Measurements from ENCODE around the gene TMEM185B.

Gene TMEM185B

GRCh38 chr2:120230515-120231471, 7.6 kb upstream of the TMEM185B start:
- no peak for DNase-seq

DNA sequence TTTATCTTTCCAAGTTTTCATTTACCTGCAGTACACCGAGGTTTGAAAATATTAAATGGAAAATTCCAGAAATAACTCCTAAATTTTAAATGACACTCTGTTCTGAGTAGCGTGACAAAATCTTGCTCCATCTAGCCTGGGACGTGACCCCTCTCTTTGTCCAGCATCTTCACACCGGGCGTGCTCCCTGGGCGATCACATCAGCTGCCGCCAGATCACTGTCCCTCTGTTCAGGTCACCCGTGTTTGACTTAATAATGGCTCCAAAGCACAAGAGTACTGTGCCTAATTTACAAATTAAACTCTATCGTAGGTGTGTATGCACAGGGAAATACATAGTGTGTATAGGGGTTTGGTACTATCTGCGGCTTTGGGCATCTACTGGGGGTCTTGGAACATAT, 6.1 kb upstream of the TMEM185B start:
- no peak for DNase-seq

- DNase-seq: no peak
These were observed 5.3 kb upstream of the TMEM185B start for GRCh38 chr2:120228503-120228902.

- no peak for DNase-seq
These were observed 4.2 kb upstream of the TMEM185B start for GRCh38 chr2:120227111-120227991.

DNA sequence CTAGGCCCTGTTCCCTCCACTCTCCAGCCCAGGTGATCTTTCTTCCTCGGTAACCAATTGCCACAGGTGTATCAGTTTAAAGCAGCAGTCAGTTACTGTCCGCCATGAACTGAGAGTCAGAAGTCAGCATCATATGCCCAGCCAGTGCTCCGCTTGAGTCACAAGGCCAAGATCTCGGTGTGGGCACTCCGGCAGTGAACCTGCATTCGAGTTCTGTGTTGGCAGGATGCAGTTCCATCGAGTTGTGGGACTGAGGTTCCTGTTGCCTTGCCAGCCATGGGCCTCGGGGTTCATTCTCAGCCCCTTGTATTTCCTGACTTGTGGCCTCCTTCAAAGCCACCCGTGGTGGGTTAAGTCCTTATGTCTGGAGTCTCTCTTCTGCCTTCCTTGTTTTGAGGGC, 3.1 kb upstream of the TMEM185B start:
- no peak for DNase-seq

DNA sequence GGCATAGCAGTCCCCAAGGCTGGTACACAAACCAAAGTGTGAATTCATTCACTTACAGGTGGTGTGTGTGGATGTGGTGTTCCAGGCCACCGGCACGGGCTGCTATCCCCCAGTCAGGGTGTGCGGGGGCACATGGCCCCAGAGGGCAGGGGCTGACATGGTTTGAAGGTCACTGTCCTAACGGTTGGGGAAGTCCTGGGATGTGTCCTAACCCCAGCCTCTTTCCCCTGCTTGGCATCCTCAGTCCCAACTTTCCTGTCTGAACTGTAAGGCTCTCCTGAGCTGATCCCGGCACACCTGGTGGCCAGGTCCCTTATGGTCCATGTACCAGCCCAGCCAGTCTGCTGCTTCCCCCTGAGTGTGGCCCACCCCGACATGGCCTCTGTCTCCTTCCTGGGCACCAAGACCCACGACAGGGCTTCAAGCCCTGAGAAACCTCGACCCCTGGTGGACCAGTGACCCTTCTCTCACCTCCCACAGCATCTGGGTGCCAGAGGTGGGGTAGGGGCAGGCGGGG, 2.4 kb upstream of the TMEM185B start:
- DNase-seq: no peak

DNA sequence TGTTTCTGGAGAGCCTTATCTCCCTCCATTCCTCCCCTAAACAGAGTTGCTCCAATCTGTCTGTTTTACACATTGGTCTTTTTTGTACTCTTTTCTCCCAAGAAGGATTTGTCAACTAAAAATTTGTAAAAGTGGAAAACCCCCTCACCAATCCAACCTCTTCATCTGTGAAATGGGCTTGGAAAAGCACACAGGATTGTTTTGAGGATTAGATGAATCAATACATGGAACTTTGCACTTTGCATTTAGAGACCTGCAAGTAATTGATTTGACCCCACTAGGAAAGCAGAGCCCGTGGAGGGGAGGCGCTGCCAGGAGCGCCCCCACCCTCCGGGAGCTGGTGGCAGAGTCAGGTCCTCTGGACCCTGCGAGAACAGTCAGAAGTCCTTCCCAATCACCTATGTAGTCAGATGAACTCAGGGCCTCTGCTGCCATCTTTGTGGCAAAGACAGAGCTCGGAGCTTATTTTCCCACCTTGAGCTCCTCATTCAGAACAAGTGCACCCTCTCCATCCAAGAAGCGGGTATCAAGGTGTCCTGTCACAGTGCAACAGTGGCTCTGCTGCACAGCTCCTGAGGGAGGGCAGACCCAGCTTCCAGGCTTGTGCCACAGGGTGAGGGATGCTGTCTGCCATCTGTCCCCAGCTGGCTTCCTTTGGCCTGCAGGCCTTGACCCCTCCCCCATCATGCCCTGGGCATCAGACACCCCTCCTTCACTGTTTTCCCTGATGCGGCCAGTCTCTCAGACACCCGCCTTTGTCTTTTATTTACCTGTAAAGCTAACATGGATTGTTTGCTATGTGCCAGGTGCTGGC, 1.7 kb upstream of the TMEM185B start:
- no peak for DNase-seq

GRCh38 chr2:120224256-120224655, 1.1 kb upstream of the TMEM185B start:
- no peak for DNase-seq

- DNase-seq: no peak
These were observed 790 bp downstream of the TMEM185B start for GRCh38 chr2:120222186-120223033.

DNA sequence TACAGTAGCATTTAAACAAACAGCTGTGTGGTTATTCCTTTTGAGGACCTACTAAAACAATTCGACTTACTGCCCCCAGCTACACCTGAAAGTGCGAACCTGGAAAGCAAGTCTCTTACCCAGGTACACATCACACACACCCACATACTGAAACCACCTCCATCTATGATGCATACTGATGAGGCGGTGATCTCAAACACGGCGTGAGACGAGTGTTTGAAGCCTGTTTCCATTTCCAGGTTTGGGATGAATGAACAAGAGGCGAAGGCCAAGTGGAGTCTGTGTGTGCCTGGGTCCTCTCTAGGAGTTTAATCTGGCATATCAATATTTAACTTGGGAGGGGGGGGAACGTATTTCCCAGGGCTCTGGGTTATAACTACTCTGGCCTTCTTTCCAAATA, 1.6 kb downstream of the TMEM185B start:
- DNase-seq: no peak

DNA sequence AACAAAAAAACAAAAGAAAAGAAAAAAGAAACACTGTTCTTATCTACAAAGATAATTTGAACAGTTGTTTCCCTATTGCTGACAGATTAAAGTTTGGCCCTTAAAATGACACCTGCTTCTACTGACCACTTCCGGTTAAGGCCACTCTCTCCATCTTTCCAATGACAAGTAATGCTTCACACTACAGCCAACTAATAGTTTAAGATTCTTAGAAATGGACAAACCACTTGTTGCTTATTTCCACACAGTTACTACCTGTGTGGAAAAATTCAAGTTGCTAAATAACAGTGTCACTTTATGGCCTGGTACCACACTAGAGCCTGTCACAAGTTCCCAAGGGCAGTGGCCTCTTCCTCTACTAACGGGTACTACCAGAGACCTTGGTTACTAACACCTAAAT, 2.4 kb downstream of the TMEM185B start:
- no peak for DNase-seq

GRCh38 chr2:120219766-120220165, 3.4 kb downstream of the TMEM185B start:
- DNase-seq: no peak

GRCh38 chr2:120219291-120219690, 3.9 kb downstream of the TMEM185B start:
- DNase-seq: no peak

- no peak for DNase-seq
These were observed 5.0 kb downstream of the TMEM185B start for GRCh38 chr2:120218181-120218580.

DNA sequence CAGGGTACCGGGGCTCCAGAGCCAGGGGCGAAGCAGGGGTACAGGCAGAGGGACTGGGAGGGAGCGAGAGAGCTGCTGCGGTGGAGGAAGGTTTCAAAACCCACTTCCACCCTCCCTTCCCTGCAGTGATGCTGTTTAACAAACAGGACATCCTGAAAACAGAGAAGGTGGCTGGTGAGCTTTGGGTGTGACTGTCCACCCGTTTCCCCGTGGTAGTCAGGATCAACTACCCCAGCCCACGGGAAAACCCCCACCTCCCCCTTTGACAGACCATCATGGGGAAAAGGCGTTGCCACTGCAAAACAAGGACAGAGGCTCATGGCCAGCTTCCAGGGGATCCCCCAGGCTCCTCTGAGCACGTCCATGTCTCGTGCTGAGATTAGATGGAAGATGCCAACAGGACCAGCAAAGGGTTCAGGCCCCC, 12.9 kb downstream of the TMEM185B start:
- DNase-seq: peak; percentile 36

DNA sequence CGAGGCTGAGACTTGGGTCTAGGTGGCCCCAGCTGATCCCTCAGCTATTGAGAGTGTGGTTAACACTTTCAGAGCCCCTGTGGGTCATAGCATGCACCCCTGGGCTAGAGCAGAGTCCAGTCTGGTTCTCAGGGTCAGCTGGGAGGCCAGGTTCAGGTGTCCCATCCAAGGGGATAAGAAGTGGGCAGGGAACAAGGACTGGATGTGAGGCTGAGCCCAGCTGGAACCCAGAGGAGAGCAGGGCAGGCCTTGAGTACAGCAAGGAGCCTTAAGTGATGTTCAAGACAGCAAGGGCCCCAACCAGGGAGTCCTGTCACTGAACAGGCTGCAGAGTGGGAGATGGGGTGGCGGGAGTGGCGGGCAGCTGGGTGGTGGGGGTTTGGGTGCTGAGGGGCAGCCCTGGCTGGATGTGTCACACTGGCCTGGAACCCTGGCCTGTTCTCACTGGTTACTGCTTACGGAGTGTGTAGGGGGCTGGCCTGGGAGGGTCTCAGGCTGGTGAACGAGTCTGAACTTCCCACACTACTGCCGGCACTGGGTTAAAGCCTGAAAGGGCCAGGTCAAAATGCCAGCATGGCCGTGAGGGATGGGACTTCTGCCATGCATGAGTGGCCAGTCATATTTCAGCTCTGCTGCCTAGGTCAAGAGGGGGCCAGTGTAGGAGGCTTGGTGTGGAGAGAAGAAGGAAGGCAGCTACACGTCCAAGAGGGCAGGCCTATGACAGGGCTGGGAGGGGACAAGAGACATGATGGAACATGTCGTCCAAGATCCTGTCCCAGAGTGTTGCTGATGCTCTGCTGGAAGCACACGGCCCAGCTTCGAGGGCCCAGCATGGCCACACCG, 13.6 kb downstream of the TMEM185B start:
- DNase-seq: no peak

DNA sequence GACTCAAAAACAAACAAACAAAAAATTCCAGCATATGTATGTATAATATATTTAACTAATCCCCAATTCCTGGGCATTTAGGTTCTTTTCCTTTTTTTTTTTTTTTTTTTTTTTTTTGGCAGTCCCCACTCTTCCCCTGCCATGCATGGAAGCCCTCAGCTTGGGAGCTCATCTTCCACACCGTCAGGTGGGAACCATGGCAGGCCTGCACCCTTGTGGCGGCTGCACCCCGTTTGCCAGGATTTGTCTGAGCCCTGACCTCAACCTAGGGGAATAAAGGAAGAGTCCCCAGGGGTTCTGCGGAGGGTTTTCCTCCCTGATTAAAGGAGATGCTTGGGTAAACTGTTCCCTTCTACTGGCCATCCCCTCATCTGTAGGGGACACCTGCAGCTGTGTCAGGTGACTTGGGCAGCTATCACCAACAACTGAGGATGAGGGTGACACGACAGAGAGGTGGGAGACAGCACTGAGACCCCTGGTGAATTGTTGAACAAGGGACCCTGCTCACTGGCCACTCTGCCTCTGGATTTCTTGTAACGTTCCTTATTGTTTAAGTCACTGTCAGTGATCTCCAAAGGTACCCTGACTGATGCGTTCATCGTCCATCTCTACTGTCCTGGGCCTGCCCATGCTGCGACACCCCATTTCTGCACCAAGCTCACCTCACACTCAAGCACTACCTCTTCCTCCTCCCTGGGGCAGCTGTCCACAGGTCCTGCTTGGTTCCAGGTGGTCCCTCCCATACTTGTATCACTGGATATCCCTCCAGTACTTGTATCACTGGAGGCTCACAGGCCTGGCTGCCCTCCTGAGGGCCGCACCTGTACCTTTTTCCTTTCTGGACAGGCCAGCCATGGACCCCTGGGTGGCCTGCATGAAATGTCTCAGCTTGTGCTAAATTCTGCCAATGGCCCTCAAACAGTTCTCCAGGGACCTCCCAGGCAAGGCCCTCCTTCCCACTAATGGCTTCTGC, 14.5 kb downstream of the TMEM185B start:
- DNase-seq: no peak

GRCh38 chr2:120206022-120206581, 17.1 kb downstream of the TMEM185B start:
- DNase-seq: peak; percentile 23
